Left ventricle myocardium superior (tissue), 1 donor: ENCODE results near the gene STK32A. TPM values are rescaled to one million over a fixed set of nuclear protein-coding genes. Genes with fewer than 3 reads are reported as not detected.
"Not testable (repeated sequence)": the region's sequence is repeated elsewhere in the genome, so short reads cannot be mapped to it uniquely, and the experiment has no call there.

Experiments
- ATAC-seq: fragments of 200-7000 bp; cut with Tn5 transposase; one replicate; pipeline ENCODE4 v1.9.1; 2020; ENCODE audit warnings: mild to moderate bottlenecking, moderate library complexity
- DNase-seq: peaks from one replicate; pipeline ENCODE4 v3.0.0-alpha.2; 2020
- intact Hi-C: fragments of 100-400 bp; cut with micrococcal nuclease; formaldehyde crosslinking; loops from one replicate; pipeline ENCODE4 v1.11.0; 2022
- total RNA-seq: library from RNA; stranded (reverse); fragmentation: NEBNext Ultra II Directional; extraction: Animal tissue kit (Norgen Biotek cat#: 25700); gene quantifications from one replicate; pipeline ENCODE4 v1.2.1, GENCODE V29; 2021
- donor health status: DM: no; HTN: yes; CAD: no; lungs with severe emphysema.

STK32A gene
- total RNA-seq, 1 donor from 2014 or later: 0.50 TPM

GRCh38 chr5:147327905-147328304 is 93.1 kb downstream of the STK32A start:
- intact Hi-C loops: no loop called here
- ATAC-seq: no peak
- no peak for DNase-seq

- intact Hi-C loops: no loop called here
- ATAC-seq (no peak), DNase-seq (no peak)
Measured at GRCh38 chr5:147332658-147333057, 97.8 kb downstream of the STK32A start.

GRCh38 chr5:147336876-147337275 is 102.0 kb downstream of the STK32A start:
- DNase-seq: no peak
- no peak for ATAC-seq
- intact Hi-C loops: no loop called here

DNA sequence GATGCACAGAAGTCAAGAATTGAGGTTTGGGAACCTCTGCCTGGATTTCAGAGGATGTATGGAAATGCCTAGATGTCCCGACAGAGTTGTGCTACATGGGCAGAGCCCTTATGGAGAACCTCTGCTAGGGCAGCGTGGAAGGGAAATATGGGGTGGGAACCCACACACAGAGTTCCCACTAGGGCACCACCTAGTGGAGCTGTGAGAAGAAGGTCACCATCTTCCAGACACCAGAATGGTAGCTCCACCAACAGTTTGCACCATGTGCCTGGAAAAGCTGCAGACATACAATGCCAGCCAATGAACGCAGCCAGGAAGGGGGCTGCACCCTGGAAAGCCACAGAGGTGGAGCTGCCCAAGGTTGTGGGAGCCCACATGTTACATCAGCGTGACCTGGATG is 104.5 kb downstream of the STK32A start:
- DNase-seq (no peak), ATAC-seq (no peak)
- intact Hi-C loops: no loop called here

DNA sequence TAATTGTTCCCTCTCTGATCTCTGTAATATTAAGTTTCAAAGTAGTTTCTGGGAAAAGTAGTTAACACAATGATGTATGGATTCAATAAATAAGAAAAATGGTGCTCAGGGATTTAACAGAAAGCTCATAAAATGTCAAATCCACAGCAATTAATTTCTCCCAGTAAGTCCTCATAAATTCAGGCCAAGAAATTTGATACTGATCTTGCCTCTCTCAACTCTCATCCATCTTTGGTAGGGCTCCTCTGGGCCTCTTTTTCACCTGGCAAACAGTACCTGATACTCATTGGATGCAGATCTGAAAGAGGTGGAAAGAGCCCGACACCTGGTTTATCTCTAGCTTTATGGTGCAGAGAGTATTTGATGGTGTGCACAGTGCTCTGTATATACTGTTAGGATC is 106.1 kb downstream of the STK32A start:
- ATAC-seq: no peak
- no peak for DNase-seq
- intact Hi-C loops: no loop called here

DNA sequence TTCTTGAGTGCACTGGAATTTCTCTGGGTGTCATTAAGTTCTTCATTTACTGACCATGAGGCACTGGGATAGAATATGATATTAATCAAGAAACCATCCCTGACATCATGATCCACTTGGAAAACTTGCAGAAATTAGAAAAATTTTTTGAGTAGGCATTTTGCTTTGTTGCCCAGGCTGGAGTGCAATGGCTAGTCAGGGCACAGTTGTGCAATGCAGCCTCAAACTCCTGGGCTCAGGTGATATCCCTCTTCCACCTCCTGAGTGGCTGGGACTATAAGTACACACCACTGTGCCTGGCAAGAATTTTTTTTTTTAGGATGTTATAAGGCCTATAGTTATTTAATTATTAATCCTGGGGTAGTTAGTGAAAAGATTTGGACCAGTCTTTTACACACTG is 106.5 kb downstream of the STK32A start:
- intact Hi-C loops: no loop called here
- ATAC-seq (no peak), DNase-seq (no peak)

DNA sequence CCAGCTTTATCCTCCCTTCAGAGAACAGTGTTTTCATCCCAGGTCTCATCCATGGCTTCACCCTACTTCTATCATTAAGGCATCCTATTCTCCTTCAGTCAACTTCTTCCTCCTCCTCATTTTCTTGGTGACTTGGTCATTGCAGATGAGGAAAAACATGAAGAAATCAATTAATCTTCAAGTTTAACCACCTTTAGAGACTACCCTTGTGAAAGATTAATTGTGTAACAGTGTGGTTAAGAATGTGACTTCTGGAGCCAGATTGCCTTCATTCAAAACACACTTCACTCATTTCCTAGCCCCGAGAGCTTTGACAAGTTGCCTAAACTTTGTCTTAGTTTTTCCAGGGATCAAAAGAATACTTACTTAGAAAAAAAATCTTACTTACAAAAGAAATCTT is 110.0 kb downstream of the STK32A start:
- intact Hi-C loops: no loop called here
- no peak for DNase-seq
- ATAC-seq: no peak

- intact Hi-C loops: no loop called here
- DNase-seq (no peak), ATAC-seq (no peak)
Measured at GRCh38 chr5:147346006-147346561, 111.3 kb downstream of the STK32A start.

- intact Hi-C loops: no loop called here
- DNase-seq: no peak
- no peak for ATAC-seq
Measured at GRCh38 chr5:147348046-147348445, 113.2 kb downstream of the STK32A start.

- ATAC-seq (no peak), DNase-seq (no peak)
- intact Hi-C loops: no loop called here
Measured at GRCh38 chr5:147348451-147348850, 113.6 kb downstream of the STK32A start.

DNA sequence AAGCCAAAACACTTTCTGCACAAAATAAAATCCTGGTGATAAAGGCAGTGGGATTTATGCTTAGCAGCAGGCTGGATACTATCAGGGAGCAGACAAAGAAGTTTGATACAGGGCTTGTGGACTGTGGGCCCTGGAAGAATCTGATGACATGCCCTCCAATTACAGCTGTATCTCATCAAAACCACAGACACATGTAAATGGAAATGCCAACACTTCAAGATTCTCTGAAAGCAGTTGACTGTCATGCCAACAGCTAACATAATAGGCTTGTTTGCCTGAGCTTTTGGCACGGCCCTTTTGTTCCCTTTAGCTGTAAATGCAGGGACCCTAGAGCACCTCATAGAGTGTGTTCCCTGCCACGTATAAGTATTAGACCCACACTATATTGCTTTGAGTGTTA is 114.4 kb downstream of the STK32A start:
- intact Hi-C loops: no loop called here
- DNase-seq (no peak), ATAC-seq (no peak)

GRCh38 chr5:147359101-147359500 is 124.3 kb downstream of the STK32A start:
- ATAC-seq (no peak), DNase-seq (no peak)
- intact Hi-C loops: no loop called here

DNA sequence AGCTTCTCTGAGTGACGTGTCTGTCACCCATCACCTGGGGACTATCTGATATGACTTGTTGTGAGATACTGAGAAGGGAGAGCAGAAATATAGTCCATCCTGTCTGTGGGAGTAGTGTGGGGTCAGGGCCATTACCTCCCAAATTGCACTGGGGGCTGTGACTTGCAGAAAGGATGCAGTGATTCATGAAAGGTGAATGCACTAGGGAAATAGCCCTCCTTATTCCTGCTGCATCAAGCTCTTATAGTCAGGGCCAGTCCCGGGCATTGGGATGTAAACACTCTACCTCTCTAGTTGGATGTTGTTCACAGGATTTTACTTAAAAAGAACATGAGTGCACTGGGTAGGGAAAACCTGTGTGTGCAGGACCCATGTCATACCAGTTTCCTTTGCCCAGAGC is 124.8 kb downstream of the STK32A start:
- intact Hi-C loops: no loop called here
- no peak for ATAC-seq
- no peak for DNase-seq

- intact Hi-C loops: no loop called here
- DNase-seq (no peak), ATAC-seq (no peak)
Measured at GRCh38 chr5:147360816-147361215, 126.0 kb downstream of the STK32A start.

- intact Hi-C loops: no loop called here
- DNase-seq (no peak), ATAC-seq (no peak)
Measured at GRCh38 chr5:147361441-147362175, 126.8 kb downstream of the STK32A start.

DNA sequence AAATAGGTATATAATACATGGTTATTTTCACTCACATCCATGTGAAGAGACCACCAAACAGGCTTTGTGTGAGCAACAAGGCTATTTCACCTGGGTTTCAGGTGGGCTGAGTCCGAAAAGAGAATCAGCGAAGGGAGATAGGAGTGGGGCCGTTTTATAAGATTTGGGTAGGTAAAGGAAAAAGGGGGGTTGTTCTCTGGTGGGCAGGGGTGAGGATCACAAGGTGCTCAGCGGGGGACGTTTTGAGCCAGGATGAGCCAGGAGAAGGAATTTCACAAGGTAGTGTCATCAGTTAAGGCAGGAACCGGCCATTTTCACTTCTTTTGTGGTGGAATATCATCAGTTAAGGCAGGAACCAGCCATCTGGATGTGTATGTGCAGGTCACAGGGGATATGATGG is 132.6 kb downstream of the STK32A start:
- intact Hi-C loops, DNase-seq, ATAC-seq: not testable (repeated sequence)

GRCh38 chr5:147369742-147370374 is 135.0 kb downstream of the STK32A start:
- ATAC-seq: no peak
- intact Hi-C loops: loop anchor here (5.0 kb wide), 1 partner anchor 148 kb away; no protein-coding TSS in a partner anchor

GRCh38 chr5:147371290-147371689 is 136.5 kb downstream of the STK32A start:
- intact Hi-C loops: loop anchor here (5.0 kb wide), 1 partner anchor 149 kb away; no protein-coding TSS in a partner anchor
- DNase-seq: no peak
- no peak for ATAC-seq

More at GRCh38 chr5:147369742-147370374, 135.0 kb downstream of the STK32A start:
- DNase-seq: no peak

- intact Hi-C loops: loop anchor here (5.0 kb wide), 1 partner anchor 150 kb away; no protein-coding TSS in a partner anchor
- DNase-seq (no peak), ATAC-seq (no peak)
Measured at GRCh38 chr5:147372191-147372590, 137.4 kb downstream of the STK32A start.

- DNase-seq: no peak
- ATAC-seq: no peak
- intact Hi-C loops: loop anchor here (5.0 kb wide), 1 partner anchor 151 kb away; no protein-coding TSS in a partner anchor
Measured at GRCh38 chr5:147373328-147373727, 138.5 kb downstream of the STK32A start.
